HG02798 (cell line): ENCODE measurements around the gene TNNT2.

Experiments used
- ATAC-seq: cut with Tn5 transposase; IDR thresholded peaks from one replicate; pipeline ENCODE4 v1.9.1; 2021; ENCODE audit warnings: mild to moderate bottlenecking; ENCODE audit not compliant: unreplicated experiment, poor library complexity

Gene TNNT2

GRCh38 chr1:201320168-201320788, 57.2 kb downstream of the TNNT2 start:
- no peak for ATAC-seq

- ATAC-seq: no peak
Observed at GRCh38 chr1:201319631-201320030, 57.8 kb downstream of the TNNT2 start.

- no peak for ATAC-seq
Observed at GRCh38 chr1:201318504-201319340, 58.8 kb downstream of the TNNT2 start.

- ATAC-seq: no peak
Observed at GRCh38 chr1:201317551-201317950, 59.9 kb downstream of the TNNT2 start.

- ATAC-seq: no peak
Observed at GRCh38 chr1:201316556-201316955, 60.9 kb downstream of the TNNT2 start.

- no peak for ATAC-seq
Observed at GRCh38 chr1:201313086-201313485, 64.4 kb downstream of the TNNT2 start.

GRCh38 chr1:201312298-201312697, 65.2 kb downstream of the TNNT2 start:
- no peak for ATAC-seq

- ATAC-seq: no peak
Observed at GRCh38 chr1:201311356-201312011, 66.0 kb downstream of the TNNT2 start.

- no peak for ATAC-seq
Observed at GRCh38 chr1:201310986-201311355, 66.5 kb downstream of the TNNT2 start.

- no peak for ATAC-seq
Observed at GRCh38 chr1:201310251-201310985, 67.1 kb downstream of the TNNT2 start.

GRCh38 chr1:201309416-201309815, 68.1 kb downstream of the TNNT2 start:
- ATAC-seq: no peak
